Fibroblast of pulmonary artery (primary cell): ENCODE results near the gene CASKIN2.

ENCODE experiments used
- DNase-seq: peaks from one replicate; pipeline ENCODE4 v3.0.0-alpha.2; 2010; ENCODE audit warnings: low read depth
- H3K4me3 ChIP-seq: replicated peaks from 2 replicates; pipeline ENCODE4 v1.5.1; 2011; ENCODE audit warnings: low read depth, mild to moderate bottlenecking, control low read depth, low read length, moderate library complexity
- CTCF ChIP-seq: IDR thresholded peaks from 2 replicates; pipeline ENCODE4 v1.5.1; 2011; ENCODE audit warnings: mild to moderate bottlenecking, control low read depth, low read length, inconsistent platforms; ENCODE audit errors: missing control alignments

The CASKIN2 gene

GRCh38 chr17:75514299-75514918 lies 928 bp downstream of the CASKIN2 start:
- peak overlapping the region; percentile 72 for H3K4me3 ChIP-seq
- DNase-seq = no peak
- no peak for TF ChIP-seq CTCF

GRCh38 chr17:75513641-75514000 lies 1.7 kb downstream of the CASKIN2 start:
- TF ChIP-seq CTCF = no peak
- peak overlapping the region; percentile 72 for H3K4me3 ChIP-seq
- DNase-seq = no peak

GRCh38 chr17:75512926-75513640 lies 2.3 kb downstream of the CASKIN2 start:
- no peak overlapping the region for H3K4me3 ChIP-seq
- no peak for TF ChIP-seq CTCF
- DNase-seq = no peak

GRCh38 chr17:75511610-75512575 lies 3.4 kb downstream of the CASKIN2 start:
- no peak for TF ChIP-seq CTCF
- H3K4me3 ChIP-seq = no peak overlapping the region
- DNase-seq = no peak

GRCh38 chr17:75511270-75511609 lies 4.1 kb downstream of the CASKIN2 start:
- DNase-seq = no peak
- no peak for TF ChIP-seq CTCF
- H3K4me3 ChIP-seq = no peak overlapping the region

- no peak for DNase-seq
These were observed 5.6 kb downstream of the CASKIN2 start for GRCh38 chr17:75509528-75510258.

More at GRCh38 chr17:75509528-75510258, 5.6 kb downstream of the CASKIN2 start:
- no peak for TF ChIP-seq CTCF
- H3K4me3 ChIP-seq = no peak overlapping the region
